ENCODE results near the gene TAS2R38. TPM values are rescaled to one million over a fixed set of nuclear protein-coding genes. Genes with fewer than 3 reads are reported as not detected.

The TAS2R38 gene
- total and polyA plus RNA-seq, 8 donors = not detected

- TF ChIP-seq POLR2AphosphoS5 (IDR thresholded peaks at IDR 0.05) = no peak
- TF ChIP-seq EP300 (IDR thresholded peaks at IDR 0.05) = no peak
- TF ChIP-seq, protein P1, sequence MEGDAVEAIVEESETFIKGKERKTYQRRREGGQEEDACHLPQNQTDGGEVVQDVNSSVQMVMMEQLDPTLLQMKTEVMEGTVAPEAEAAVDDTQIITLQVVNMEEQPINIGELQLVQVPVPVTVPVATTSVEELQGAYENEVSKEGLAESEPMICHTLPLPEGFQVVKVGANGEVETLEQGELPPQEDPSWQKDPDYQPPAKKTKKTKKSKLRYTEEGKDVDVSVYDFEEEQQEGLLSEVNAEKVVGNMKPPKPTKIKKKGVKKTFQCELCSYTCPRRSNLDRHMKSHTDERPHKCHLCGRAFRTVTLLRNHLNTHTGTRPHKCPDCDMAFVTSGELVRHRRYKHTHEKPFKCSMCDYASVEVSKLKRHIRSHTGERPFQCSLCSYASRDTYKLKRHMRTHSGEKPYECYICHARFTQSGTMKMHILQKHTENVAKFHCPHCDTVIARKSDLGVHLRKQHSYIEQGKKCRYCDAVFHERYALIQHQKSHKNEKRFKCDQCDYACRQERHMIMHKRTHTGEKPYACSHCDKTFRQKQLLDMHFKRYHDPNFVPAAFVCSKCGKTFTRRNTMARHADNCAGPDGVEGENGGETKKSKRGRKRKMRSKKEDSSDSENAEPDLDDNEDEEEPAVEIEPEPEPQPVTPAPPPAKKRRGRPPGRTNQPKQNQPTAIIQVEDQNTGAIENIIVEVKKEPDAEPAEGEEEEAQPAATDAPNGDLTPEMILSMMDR (IDR thresholded peaks at IDR 0.05) = no peak
- TF ChIP-seq POLR2A (IDR thresholded peaks at IDR 0.05) = no peak
- Histone ChIP-seq H3K27me3 (no peaks in the 10 kb centered on the region), H3K4me3 (no peak overlapping the region), H3K27ac (no peak overlapping the region), H3K36me3 (no peaks in the 10 kb centered on the region), H3K4me1 (no peaks in the 10 kb centered on the region), H3K9me3 (peaks cover 0 to 33% (median 13%) of the 10 kb centered on the region in 4 donors)
- no peak for DNase-seq
- intact Hi-C loops (cut with DNase I; ENCODE audit: low total_unique reads) = no loop called here
- WGBS, 5 donors = 60 to 87% (median 65%) methylated on average over 1 of the region's 1 CpG
These were observed 29.7 kb downstream of the TAS2R38 start for GRCh38 chr7:141943846-141944245.

DNA sequence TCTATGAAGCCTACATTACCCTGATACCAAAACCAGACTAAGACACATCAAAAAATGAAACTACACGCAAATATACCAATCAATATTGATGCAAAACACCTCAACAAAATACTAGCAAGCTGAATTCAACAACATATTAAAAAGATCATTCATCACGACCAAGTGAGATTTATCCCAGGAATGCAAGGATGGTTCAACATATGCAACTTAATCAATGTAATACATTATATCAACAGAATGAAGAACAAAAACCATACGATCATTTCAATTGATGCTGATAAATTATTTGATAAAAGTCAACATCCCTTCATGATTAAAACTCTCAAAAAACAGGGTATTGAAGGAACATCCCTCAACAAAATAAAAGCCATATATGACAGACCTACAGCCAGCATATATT is 32.5 kb downstream of the TAS2R38 start:
- no peaks in the 10 kb centered on the region for H3K27me3 ChIP-seq
- H3K36me3 ChIP-seq = no peaks in the 10 kb centered on the region
- WGBS, 5 donors = 85 to 94% (median 89%) methylated on average over 3 of the region's 3 CpGs

GRCh38 chr7:141930211-141930610 is 43.4 kb downstream of the TAS2R38 start:
- no peak for DNase-seq
- TF ChIP-seq EP300 (IDR thresholded peaks at IDR 0.05) = no peak
- H3K4me3 ChIP-seq = no peak overlapping the region
- intact Hi-C loops (cut with DNase I; ENCODE audit: low total_unique reads) = no loop called here
- WGBS, 5 donors = 77 to 89% (median 81%) methylated on average over 5 of the region's 5 CpGs
- H3K36me3 ChIP-seq = no peaks in the 10 kb centered on the region
- no peaks in the 10 kb centered on the region for H3K27me3 ChIP-seq
- H3K4me1 ChIP-seq = no peaks in the 10 kb centered on the region
- peaks cover 0 to 8% (median 2%) of the 10 kb centered on the region in 4 donors for H3K9me3 ChIP-seq
- H3K27ac ChIP-seq = no peak overlapping the region

More for the DNA sequence above, 32.5 kb downstream of the TAS2R38 start:
- DNase-seq = no peak
- H3K4me1 ChIP-seq = no peaks in the 10 kb centered on the region
- H3K4me3 ChIP-seq = no peak overlapping the region
- TF ChIP-seq POLR2AphosphoS5 (IDR thresholded peaks at IDR 0.05) = no peak
- TF ChIP-seq, protein P1 (IDR thresholded peaks at IDR 0.05) = no peak
- TF ChIP-seq EP300 (IDR thresholded peaks at IDR 0.05) = no peak
- no peak for TF ChIP-seq POLR2A (IDR thresholded peaks at IDR 0.05)
- intact Hi-C loops (cut with DNase I; ENCODE audit: low total_unique reads) = no loop called here
- H3K27ac ChIP-seq = no peak overlapping the region
- H3K9me3 ChIP-seq = peaks cover 0 to 48% (median 24%) of the 10 kb centered on the region in 4 donors

DNA sequence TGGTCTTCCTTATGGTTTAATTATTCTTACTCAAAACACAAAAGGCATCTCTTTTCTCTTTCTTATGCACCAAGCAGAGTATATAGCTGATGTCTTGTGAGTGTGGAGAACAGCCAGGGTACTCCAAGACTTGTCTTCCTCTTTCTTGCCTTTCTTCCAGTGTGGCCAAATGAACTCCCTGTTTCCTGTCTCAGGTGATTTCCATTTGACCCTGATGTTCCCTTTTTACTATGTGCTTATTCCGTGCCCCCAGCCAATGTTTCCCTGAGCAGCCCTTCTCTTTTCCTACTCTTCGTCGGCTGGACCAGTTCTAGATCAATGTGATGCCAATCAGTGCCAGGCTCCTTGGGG is 44.8 kb downstream of the TAS2R38 start:
- no peaks in the 10 kb centered on the region for H3K27me3 ChIP-seq
- WGBS, 5 donors = 69 to 90% (median 84%) methylated on average over 3 of the region's 3 CpGs
- H3K4me1 ChIP-seq = no peaks in the 10 kb centered on the region
- no peak for TF ChIP-seq POLR2AphosphoS5 (IDR thresholded peaks at IDR 0.05)
- no peak for TF ChIP-seq EP300 (IDR thresholded peaks at IDR 0.05)
- TF ChIP-seq POLR2A (IDR thresholded peaks at IDR 0.05) = no peak
- TF ChIP-seq, protein P1 (IDR thresholded peaks at IDR 0.05) = no peak
- H3K36me3 ChIP-seq = no peaks in the 10 kb centered on the region
- intact Hi-C loops (cut with DNase I; ENCODE audit: low total_unique reads) = no loop called here
- peaks cover 0 to 8% (median 2%) of the 10 kb centered on the region in 4 donors for H3K9me3 ChIP-seq
- no peak for DNase-seq
- H3K27ac ChIP-seq = peak overlapping the region in 1 of 5 donors; percentile 9
- no peak overlapping the region for H3K4me3 ChIP-seq

- Histone ChIP-seq H3K36me3 (no peaks in the 10 kb centered on the region), H3K4me3 (no peak overlapping the region), H3K27ac (peak overlapping the region in 1 of 5 donors; percentile 9), H3K9me3 (peaks cover 0 to 8% (median 2%) of the 10 kb centered on the region in 4 donors), H3K27me3 (no peaks in the 10 kb centered on the region), H3K4me1 (no peaks in the 10 kb centered on the region)
- no peak for DNase-seq
- WGBS, 5 donors = 67 to 80% (median 74%) methylated on average over 2 of the region's 2 CpGs
- TF ChIP-seq EP300 (IDR thresholded peaks at IDR 0.05) (no peak), POLR2A (IDR thresholded peaks at IDR 0.05) (no peak), POLR2AphosphoS5 (IDR thresholded peaks at IDR 0.05) (no peak)
- TF ChIP-seq, protein P1 (IDR thresholded peaks at IDR 0.05) = no peak
- intact Hi-C loops (cut with DNase I; ENCODE audit: low total_unique reads) = no loop called here
These were observed 45.3 kb downstream of the TAS2R38 start for GRCh38 chr7:141928146-141928844.

Data from stomach (tissue), 9 donors.